ENCODE results near the gene SACM1L.

DNA sequence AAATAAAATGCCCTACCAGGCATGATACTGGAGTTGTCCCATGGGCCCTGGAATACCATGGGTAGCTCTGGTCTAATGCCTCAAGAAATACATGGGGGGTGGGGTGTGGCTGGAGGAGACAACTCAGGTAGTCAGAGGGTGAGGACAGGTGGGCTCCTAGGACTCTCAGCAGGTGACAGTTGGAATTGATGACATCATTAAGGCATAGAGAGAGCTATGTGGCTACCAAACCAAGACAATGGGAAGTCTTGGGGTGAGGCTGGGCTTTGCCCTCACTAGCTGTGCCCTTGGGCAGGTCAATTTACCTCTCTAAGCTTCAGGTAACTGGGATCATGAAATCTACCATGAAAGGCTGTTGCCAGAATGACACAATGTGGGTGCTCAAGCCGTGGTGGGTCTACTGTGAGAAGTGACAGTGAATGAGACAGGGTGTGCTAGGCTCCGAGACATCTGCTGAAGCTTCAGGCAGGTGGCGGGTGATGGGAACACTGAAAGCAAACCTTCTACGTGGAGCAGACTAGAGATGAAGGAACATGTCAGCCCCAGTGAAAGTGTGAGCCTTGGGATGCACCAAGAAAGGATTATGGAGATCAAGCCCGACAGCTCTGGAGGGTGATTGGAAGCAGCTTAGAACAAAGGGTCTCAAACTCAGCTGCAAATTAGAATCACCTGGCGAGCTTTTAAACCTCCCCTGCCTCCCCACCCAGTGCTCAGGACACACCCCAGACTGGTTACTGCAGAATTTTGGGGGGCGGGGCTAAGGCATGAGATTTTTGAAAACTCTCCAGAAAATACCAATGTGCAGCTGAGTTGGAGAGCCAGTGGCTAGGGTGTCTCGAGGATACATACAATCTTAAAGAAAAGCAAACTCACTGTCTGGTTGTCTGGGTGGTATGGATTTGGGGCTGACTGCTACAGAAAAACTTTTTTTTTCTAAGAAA is 85.7 kb downstream of the SACM1L start:
- TF ChIP-seq, protein P1, sequence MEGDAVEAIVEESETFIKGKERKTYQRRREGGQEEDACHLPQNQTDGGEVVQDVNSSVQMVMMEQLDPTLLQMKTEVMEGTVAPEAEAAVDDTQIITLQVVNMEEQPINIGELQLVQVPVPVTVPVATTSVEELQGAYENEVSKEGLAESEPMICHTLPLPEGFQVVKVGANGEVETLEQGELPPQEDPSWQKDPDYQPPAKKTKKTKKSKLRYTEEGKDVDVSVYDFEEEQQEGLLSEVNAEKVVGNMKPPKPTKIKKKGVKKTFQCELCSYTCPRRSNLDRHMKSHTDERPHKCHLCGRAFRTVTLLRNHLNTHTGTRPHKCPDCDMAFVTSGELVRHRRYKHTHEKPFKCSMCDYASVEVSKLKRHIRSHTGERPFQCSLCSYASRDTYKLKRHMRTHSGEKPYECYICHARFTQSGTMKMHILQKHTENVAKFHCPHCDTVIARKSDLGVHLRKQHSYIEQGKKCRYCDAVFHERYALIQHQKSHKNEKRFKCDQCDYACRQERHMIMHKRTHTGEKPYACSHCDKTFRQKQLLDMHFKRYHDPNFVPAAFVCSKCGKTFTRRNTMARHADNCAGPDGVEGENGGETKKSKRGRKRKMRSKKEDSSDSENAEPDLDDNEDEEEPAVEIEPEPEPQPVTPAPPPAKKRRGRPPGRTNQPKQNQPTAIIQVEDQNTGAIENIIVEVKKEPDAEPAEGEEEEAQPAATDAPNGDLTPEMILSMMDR (IDR thresholded peaks at IDR 0.05), result no peak
- TF ChIP-seq NR1H2 (CRISPR knock-in tag; IDR thresholded peaks at IDR 0.05) (no peak), TCF7 (CRISPR knock-in tag; IDR thresholded peaks at IDR 0.05; ENCODE audit: low read depth) (no peak), NR2C2 (CRISPR knock-in tag; IDR thresholded peaks at IDR 0.05) (no peak), AFF4 (CRISPR knock-in tag; IDR thresholded peaks at IDR 0.05; ENCODE audit: borderline replicate concordance) (no peak)
- TF ChIP-seq, protein P2, sequence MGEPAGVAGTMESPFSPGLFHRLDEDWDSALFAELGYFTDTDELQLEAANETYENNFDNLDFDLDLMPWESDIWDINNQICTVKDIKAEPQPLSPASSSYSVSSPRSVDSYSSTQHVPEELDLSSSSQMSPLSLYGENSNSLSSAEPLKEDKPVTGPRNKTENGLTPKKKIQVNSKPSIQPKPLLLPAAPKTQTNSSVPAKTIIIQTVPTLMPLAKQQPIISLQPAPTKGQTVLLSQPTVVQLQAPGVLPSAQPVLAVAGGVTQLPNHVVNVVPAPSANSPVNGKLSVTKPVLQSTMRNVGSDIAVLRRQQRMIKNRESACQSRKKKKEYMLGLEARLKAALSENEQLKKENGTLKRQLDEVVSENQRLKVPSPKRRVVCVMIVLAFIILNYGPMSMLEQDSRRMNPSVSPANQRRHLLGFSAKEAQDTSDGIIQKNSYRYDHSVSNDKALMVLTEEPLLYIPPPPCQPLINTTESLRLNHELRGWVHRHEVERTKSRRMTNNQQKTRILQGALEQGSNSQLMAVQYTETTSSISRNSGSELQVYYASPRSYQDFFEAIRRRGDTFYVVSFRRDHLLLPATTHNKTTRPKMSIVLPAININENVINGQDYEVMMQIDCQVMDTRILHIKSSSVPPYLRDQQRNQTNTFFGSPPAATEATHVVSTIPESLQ (CRISPR knock-in tag; IDR thresholded peaks at IDR 0.05), result no peak
